Measurements from ENCODE around the gene GMPS.
"Not testable (repeated sequence)": the region's sequence is repeated elsewhere in the genome, so short reads cannot be mapped to it uniquely, and the experiment has no call there.

Gene GMPS

GRCh38 chr3:155870133-155870944 is at the start of gene GMPS:
Gene GMPS (plus strand): TSS chr3:155870650. CDS start chr3:155870871, 221 bp downstream.
- DNase-seq, result peak; percentile 98

DNA sequence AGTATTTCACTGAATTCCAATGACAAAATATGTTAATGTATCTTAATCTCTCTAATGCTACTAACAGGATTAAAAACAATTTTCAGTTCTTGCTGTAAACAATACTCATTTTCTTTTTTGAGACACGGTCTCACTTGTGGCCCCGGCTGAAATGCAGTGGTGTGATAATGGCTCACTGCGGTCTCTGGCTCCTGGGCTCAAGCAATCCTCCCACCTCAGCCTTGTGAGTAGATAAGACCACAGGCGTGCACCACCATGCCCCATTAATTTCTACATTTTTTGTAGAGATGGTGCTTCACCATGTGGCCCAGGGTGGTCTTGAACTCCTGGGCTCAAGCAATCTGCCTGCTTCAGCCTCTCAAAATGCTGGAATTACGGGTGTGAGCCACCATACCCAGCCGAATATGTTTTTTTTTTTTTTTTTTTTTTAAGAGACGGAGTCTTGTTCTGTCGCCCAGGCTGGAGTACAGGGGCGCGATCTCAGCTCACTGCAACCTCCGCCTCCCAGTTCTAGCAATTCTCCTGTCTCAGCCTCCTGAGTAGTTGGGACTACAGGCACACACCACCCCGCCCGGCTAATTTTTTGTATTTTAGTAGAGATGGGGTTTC is 41.9 kb upstream of the GMPS start:
- DNase-seq, result not testable (repeated sequence)

GRCh38 chr3:155835341-155836071 is 34.9 kb upstream of the GMPS start:
- no peak for DNase-seq

DNA sequence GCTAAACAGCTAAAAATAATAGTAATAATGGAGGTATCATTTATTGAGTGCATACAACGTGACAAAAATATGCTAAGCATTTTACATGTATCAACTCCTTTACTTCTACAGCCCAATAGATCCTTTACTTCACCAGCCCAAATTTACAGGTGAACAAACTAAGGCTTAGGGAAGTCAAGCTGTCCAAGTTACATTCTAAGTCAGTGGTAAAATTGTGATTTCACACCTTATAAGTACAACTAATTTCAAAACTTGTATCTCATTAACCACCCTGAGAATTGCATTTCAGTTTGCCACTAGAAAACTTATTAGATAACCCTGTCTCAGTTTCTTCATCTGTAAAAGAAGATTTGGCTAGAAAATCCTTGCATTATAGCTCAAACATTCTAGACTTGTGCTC is 26.9 kb upstream of the GMPS start:
- no peak for DNase-seq

- DNase-seq, result no peak
Measured at GRCh38 chr3:155846119-155846518, 24.3 kb upstream of the GMPS start.

DNA sequence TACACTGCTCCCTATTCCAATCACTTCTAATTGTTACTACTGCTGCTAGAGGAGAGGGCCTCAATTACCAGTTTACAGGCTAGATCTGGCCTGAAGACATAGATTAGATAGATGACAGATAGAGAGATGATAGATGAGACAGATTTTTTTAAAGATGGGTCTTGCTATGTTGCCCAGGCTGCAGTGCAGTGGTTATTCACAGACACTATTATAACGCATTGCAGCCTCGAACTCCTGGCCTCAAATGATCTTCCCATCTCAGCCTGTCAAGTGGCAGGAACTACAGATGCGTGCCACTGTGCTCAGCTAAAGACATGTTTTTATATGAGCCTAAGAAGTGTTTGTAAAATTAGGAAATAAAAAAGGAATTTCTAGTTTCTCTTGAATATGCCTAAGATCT is 22.5 kb upstream of the GMPS start:
- no peak for DNase-seq

DNA sequence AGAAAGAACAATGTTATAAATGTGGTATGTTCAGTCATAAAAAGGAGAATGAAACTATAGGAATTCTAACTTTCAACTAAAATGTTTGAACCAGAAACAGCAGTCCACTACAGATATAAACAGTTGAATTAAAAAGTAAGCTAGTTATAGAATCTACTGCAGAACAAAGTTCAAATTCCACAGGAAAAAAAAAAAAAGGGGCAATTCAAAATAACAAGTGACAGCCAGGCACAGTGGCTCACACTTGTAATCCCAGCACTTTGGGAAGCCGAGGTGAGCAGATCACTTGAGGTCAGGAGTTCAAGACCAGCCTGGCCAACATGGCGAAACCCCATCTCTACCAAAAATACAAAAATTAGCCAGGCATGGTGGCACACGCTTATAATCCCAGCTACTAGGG is 21.0 kb upstream of the GMPS start:
- DNase-seq, result not testable (repeated sequence)

GRCh38 chr3:155852341-155852740 is 18.1 kb upstream of the GMPS start:
- DNase-seq, result no peak

- DNase-seq, result no peak
Measured at GRCh38 chr3:155853214-155854140, 17.0 kb upstream of the GMPS start.

DNA sequence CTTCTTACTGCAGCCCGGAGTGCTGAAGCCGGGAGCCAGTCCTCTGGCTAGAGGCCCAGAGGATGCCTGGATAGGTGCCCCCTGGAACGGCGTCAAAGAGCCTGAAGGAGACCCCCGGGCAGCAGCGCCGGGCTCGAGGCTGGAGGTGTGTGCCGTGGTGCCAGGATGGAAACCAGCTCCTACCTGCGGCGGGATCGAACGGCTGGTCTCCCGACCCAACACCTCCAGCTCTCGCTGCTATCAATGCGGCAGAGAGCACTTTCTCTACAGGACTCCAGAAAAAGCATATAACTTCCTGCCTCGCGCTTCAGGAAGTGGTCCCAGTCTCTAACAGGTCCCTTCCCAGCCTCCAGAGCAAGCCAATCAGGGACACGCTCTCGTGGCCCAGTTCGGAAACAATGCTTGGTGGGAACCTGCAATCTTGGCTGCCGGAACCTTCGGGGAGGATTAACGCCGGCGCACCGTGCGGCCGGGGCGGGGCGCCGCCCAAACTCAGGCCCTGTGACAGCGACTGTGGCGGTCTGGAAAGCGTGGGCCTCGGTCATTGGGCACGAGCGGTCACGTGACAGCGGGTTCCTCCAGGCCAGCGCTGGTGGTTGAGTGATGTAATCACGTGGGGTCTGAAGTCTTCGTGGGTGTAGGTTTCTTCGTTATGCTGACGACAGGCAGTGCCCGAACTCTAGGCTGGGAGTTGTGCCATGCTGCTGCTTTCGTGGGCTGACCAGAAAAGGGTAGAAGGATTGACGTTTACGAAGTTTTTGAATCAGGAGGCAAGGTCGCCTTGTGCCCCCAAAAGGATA is 16.1 kb upstream of the GMPS start, which contains the start of gene SLC33A1:
TSS of gene SLC33A1 (minus strand) at position 287 of the 800 bp plus-strand sequence. CDS start 430 bp downstream, outside the sequence.
- DNase-seq, result peak; percentile 99

GRCh38 chr3:155859859-155860258 is 10.6 kb upstream of the GMPS start:
- no peak for DNase-seq

- not testable (repeated sequence) for DNase-seq
Measured at GRCh38 chr3:155860424-155860823, 10.0 kb upstream of the GMPS start.

- DNase-seq, result no peak
Measured at GRCh38 chr3:155861476-155862183, 8.8 kb upstream of the GMPS start.

DNA sequence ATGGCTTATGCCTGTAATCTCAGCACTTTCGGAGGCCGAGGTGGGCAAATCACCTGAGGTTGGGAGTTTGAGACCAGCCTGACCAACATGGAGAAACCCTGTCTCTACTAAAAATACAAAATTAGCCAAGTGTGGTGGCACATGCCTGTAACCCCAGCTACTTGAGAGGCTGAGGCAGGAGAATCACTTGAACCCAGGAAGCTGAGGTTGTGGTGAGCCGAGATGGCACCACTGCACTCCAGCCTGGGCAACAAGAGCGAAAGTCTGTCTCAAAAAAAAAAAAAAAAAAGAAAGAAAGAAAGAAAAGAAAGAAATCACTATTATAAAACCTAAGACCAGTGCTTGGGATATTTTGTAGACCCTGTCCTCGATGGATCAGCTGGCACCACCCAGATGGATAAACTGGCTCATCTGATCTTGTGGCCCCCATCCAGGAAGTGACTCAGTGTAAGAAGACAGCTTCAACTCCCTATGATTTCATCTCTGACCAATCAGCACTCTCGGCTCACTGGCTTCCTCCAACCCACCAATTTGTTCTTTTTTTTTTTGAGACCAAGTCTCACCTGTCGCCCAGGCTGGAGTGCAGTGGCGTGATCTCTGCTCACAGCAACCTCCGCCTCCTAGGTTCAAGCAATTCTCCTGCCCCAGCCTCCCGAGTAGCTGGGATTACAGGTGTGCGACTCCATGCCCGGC is 8.0 kb upstream of the GMPS start:
- peak; percentile 20 for DNase-seq

DNA sequence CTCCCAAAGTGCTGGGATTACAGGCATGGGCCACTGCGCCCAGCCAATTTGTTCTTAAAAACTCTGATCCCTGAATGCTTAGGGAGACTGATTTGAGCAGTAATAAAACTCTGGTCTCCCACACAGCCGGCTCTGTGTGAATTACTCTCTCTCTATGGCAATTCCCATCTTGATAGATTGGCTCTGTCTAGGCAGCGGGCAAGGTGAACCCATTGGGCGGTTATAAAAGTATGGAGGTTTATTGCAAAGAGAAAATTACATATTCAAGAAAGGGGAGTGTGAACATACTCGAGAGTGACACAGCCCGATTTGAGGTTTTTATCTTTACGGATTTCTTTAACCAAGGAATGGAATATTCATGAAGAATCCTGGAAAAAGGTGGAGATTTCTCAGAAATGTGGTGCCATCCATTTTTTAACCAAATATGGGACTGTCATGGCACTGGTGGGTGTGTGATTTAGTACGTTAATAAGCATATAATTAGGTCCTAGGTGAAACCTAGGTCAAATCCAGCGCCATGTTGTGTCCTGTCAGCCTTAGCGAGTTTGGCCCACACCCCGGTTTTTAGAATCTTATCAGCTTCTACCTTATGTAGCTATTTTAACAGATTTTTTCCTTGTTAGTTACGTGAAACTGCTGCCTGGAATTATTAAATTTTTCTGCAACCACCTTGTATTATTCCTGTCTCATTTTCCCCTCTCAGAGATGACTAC is 7.2 kb upstream of the GMPS start:
- no peak for DNase-seq

GRCh38 chr3:155869691-155870090 is 759 bp upstream of the GMPS start:
- DNase-seq, result no peak

- no peak for DNase-seq
Measured at GRCh38 chr3:155870945-155871745, 695 bp downstream of the GMPS start.

DNA sequence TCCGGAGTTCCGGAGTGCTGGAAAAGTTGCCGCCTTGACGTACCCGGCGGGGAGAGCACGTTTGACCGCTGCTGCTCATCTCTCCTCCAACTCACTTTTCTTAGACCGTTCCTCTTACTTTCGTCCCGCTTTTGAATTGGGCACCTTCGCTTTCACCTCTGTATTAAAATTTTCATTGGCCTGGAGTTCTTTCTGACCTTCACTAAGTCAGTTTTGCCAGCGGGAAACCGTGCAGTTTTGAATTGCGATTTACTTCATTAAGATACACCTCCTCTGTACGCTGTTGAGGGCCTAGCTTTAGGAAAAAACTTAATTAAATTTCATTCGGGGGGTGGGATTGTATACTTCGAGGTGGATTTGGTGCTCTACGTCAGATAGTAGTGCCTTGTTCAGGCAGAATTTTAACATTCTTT is 1.3 kb downstream of the GMPS start:
- DNase-seq, result no peak
